Measurements from ENCODE around the gene IFNA4. TPM values are rescaled to one million over a fixed set of nuclear protein-coding genes. Genes with fewer than 3 reads are reported as not detected.
"Not testable (repeated sequence)": the region's sequence is repeated elsewhere in the genome, so short reads cannot be mapped to it uniquely, and the experiment has no call there.

The IFNA4 gene
- total RNA-seq, 1 experiment from 2014 or later, result not detected

DNA sequence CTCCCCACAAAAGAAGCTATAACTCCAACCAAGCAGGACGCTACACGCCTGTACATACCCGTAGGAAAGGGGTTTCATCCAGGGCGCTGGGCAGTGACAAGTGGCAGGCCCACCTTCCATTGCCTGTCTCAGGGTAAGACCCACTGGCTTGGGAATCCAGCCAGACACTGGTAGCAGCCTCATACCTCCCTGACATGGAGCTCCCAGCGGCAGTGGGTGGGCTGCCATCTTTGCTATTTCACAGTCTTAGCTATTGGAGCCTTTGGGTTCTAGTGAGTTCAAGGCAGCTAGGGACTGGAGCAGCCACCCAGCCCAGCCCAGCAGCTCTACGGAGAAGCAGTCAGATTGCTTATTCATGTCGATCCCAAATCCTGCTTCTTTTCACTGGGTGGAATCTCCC is 22.9 kb upstream of the IFNA4 start:
- TF ChIP-seq JUND (IDR thresholded peaks at IDR 0.05), result no peak
- no peak for TF ChIP-seq CEBPB (IDR thresholded peaks at IDR 0.05; ENCODE audit: low read depth)
- TF ChIP-seq, protein P1, sequence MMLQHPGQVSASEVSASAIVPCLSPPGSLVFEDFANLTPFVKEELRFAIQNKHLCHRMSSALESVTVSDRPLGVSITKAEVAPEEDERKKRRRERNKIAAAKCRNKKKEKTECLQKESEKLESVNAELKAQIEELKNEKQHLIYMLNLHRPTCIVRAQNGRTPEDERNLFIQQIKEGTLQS (IDR thresholded peaks at IDR 0.05), result no peak
- no peak for TF ChIP-seq SRF (IDR thresholded peaks at IDR 0.05; ENCODE audit: low read depth)
- no peak for TF ChIP-seq POLR2AphosphoS5 (IDR thresholded peaks at IDR 0.05; ENCODE audit: low read depth, low read length)
- no peak for TF ChIP-seq CBX3 (IDR thresholded peaks at IDR 0.05; ENCODE audit: low read depth)
- no peak for TF ChIP-seq TCF7L2 (IDR thresholded peaks at IDR 0.05; ENCODE audit: borderline replicate concordance, extremely low read depth, insufficient read depth, insufficient read length)
- TF ChIP-seq, protein P2, sequence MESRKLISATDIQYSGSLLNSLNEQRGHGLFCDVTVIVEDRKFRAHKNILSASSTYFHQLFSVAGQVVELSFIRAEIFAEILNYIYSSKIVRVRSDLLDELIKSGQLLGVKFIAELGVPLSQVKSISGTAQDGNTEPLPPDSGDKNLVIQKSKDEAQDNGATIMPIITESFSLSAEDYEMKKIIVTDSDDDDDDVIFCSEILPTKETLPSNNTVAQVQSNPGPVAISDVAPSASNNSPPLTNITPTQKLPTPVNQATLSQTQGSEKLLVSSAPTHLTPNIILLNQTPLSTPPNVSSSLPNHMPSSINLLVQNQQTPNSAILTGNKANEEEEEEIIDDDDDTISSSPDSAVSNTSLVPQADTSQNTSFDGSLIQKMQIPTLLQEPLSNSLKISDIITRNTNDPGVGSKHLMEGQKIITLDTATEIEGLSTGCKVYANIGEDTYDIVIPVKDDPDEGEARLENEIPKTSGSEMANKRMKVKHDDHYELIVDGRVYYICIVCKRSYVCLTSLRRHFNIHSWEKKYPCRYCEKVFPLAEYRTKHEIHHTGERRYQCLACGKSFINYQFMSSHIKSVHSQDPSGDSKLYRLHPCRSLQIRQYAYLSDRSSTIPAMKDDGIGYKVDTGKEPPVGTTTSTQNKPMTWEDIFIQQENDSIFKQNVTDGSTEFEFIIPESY (IDR thresholded peaks at IDR 0.05; ENCODE audit: extremely low read depth, insufficient replicate concordance, low read length), result no peak
- TF ChIP-seq SP1 (IDR thresholded peaks at IDR 0.05; ENCODE audit: low read depth), result no peak
- no peak for TF ChIP-seq YY1 (IDR thresholded peaks at IDR 0.05; ENCODE audit: extremely low read depth, insufficient replicate concordance, low read depth, low read length)
- no peak for TF ChIP-seq ZNF274 (IDR thresholded peaks at IDR 0.05; ENCODE audit: low read depth, low read length)
- TF ChIP-seq RAD21 (IDR thresholded peaks at IDR 0.05; ENCODE audit: low read depth), result no peak
- no peak for TF ChIP-seq ZFX (IDR thresholded peaks at IDR 0.05)

DNA sequence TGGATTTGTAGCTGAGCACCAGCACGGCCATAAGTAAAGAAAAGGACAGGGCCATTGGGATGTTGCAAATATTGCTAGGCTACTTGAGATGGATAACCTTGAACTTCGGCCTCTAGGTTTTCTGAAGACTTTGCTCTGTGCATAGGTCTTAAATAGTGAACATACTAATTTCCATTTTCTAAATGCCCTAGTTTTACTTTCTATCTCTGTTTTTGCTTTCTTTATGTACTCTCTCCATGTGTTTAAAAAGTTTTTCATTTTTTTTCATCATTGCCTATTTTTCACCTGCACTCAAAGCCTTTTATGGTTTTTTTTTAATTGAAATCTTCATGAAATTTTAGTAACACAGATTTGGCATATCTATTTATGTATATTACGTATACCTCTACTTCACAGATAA is 19.7 kb upstream of the IFNA4 start, which contains the start of gene IFNA10:
Gene IFNA10, minus strand, starts transcription at position 101 of the 400 bp plus-strand sequence. Its CDS starts 46 bp downstream, at position 55.
- H3K9me3 ChIP-seq (ENCODE audit: control insufficient read depth in 1 of 2, insufficient read depth in 1 of 2, low read depth in 1 of 2, low read length in 2 of 2); H4K20me1 ChIP-seq (ENCODE audit: insufficient read depth); H3K27ac ChIP-seq (ENCODE audit: low read depth, low read length); POLR2A ChIA-PET; H3K4me1 ChIP-seq (ENCODE audit: control insufficient read depth in 1 of 2, insufficient read depth in 2 of 2, low read length in 2 of 2); DNase-seq (ENCODE audit: low read depth, low spot score); RAD21 ChIA-PET (ENCODE audit: low non-redundant PET in 1 of 2, low total read pairs in 2 of 2, uncharacterized antibody in 2 of 2, unreplicated experiment in 2 of 2); H3K79me2 ChIP-seq (ENCODE audit: insufficient read depth, low read length); H2AFZ ChIP-seq (ENCODE audit: low read depth, low read length, poor library complexity, severe bottlenecking); intact Hi-C loops (cut with micrococcal nuclease); H3K4me3 ChIP-seq (replicated peaks in 1 of 2; ENCODE audit: low read depth in 1 of 2, low read length in 2 of 2); H3K36me3 ChIP-seq (ENCODE audit: control insufficient read depth in 1 of 2, insufficient read depth in 2 of 2, low read length in 2 of 2); ATAC-seq; H3K9me2 ChIP-seq (ENCODE audit: insufficient read depth); H3K9ac ChIP-seq (ENCODE audit: low read length); BruUV-seq (replicated peaks); H3K27me3 ChIP-seq (ENCODE audit: insufficient read depth, low read length); H3K4me2 ChIP-seq (ENCODE audit: low read length); CTCF ChIA-PET: not testable (repeated sequence)

More for the DNA sequence above, 22.9 kb upstream of the IFNA4 start:
- ChIA-PET POLR2A (no interaction called here), RAD21 (ENCODE audit: low non-redundant PET in 1 of 2, low total read pairs in 2 of 2, uncharacterized antibody in 2 of 2, unreplicated experiment in 2 of 2) (no interaction called here), CTCF (interaction anchor here (1.5 kb wide), 1 partner anchor 15 kb away, joined by 5 read pairs; no protein-coding TSS in a partner anchor)
- DNase-seq (ENCODE audit: low read depth, low spot score) (no peak), ATAC-seq (no peak)
- Histone ChIP-seq H3K27ac (ENCODE audit: low read depth, low read length) (no peak overlapping the region), H3K4me3 (replicated peaks in 1 of 2; ENCODE audit: low read depth in 1 of 2, low read length in 2 of 2) (no peak overlapping the region), H3K9me2 (ENCODE audit: insufficient read depth) (no peaks in the 10 kb centered on the region), H4K20me1 (ENCODE audit: insufficient read depth) (no peaks in the 10 kb centered on the region), H3K9me3 (ENCODE audit: control insufficient read depth in 1 of 2, insufficient read depth in 1 of 2, low read depth in 1 of 2, low read length in 2 of 2) (no peaks in the 10 kb centered on the region), H3K4me2 (ENCODE audit: low read length) (no peak overlapping the region), H3K9ac (ENCODE audit: low read length) (no peak overlapping the region), H2AFZ (ENCODE audit: low read depth, low read length, poor library complexity, severe bottlenecking) (no peak overlapping the region), H3K36me3 (ENCODE audit: control insufficient read depth in 1 of 2, insufficient read depth in 2 of 2, low read length in 2 of 2) (no peaks in the 10 kb centered on the region), H3K79me2 (ENCODE audit: insufficient read depth, low read length) (no peaks in the 10 kb centered on the region), H3K27me3 (ENCODE audit: insufficient read depth, low read length) (no peaks in the 10 kb centered on the region), H3K4me1 (ENCODE audit: control insufficient read depth in 1 of 2, insufficient read depth in 2 of 2, low read length in 2 of 2) (no peaks in the 10 kb centered on the region)
- no TSS peak for BruUV-seq (replicated peaks)
- intact Hi-C loops (cut with micrococcal nuclease), result no loop called here
